CD8-positive, alpha-beta memory T cell (primary cell): Measurements from ENCODE around the gene TRIM67. TPM values are rescaled to one million over a fixed set of nuclear protein-coding genes. Genes with fewer than 3 reads are reported as not detected.
"Not testable (repeated sequence)": the region's sequence is repeated elsewhere in the genome, so short reads cannot be mapped to it uniquely, and the experiment has no call there.

Experiments used
- CTCF ChIA-PET: fragments of 350-600 bp; sonication (Branson Sonifier 250); formaldehyde crosslinking; loops from one replicate; lab custom pipeline; 2021; ENCODE audit warnings: antibody characterized with exemption; lab: Charles Lee
- POLR2A ChIA-PET: fragments of 350-600 bp; sonication (Branson Sonifier 250); formaldehyde crosslinking; loops from one replicate; lab custom pipeline; 2021; ENCODE audit warnings: antibody characterized with exemption; lab: Charles Lee
- DNase-seq, 5 donors: peaks; one replicate each; pipeline versions ENCODE4 v3.0.0 to v3.0.0-alpha.2; 2020 to 2022; ENCODE audit warnings: mixed read lengths in 1 of 5
- H3K27ac ChIP-seq: one replicate; pipeline ENCODE4 v1.7.0; 2013; ENCODE audit warnings: low read depth, mild to moderate bottlenecking, low read length, moderate library complexity
- H3K27me3 ChIP-seq: 2 replicates; pipeline ENCODE4 v1.7.0; 2013; ENCODE audit warnings: low read length, mild to moderate bottlenecking; ENCODE audit not compliant: insufficient read depth, poor library complexity, severe bottlenecking
- H3K36me3 ChIP-seq: 2 replicates; pipeline ENCODE4 v1.7.0; 2013; ENCODE audit warnings: mild to moderate bottlenecking, low read length, moderate library complexity; ENCODE audit not compliant: insufficient read depth
- H3K4me1 ChIP-seq: 2 replicates; pipeline ENCODE4 v1.7.0; 2013; ENCODE audit warnings: mild to moderate bottlenecking, low read length, moderate library complexity; ENCODE audit not compliant: insufficient read depth
- H3K4me3 ChIP-seq: 2 replicates; pipeline ENCODE4 v1.7.0; 2013; ENCODE audit warnings: mild to moderate bottlenecking, low read length
- H3K9me3 ChIP-seq: 2 replicates; pipeline ENCODE4 v1.7.0; 2013; ENCODE audit warnings: mild to moderate bottlenecking, low read length
- H3K27ac Mint-ChIP-seq, 8 donors: one replicate each; pipeline ENCODE4 v1.8.0; 2020 to 2021; ENCODE audit warnings: mixed read lengths in 8 of 8, mild to moderate bottlenecking in 6 of 8, inconsistent platforms in 3 of 8, moderate library complexity in 3 of 8
- H3K27me3 Mint-ChIP-seq, 2 donors: one replicate each; pipeline ENCODE4 v1.8.0; 2020 to 2021; ENCODE audit warnings: mixed read lengths in 2 of 2, mild to moderate bottlenecking in 1 of 2, moderate library complexity in 1 of 2
- H3K36me3 Mint-ChIP-seq, 3 donors: one replicate each; pipeline ENCODE4 v1.8.0; 2020 to 2021; ENCODE audit warnings: mixed read lengths in 3 of 3, inconsistent platforms in 1 of 3, mild to moderate bottlenecking in 1 of 3
- H3K4me1 Mint-ChIP-seq, 3 donors: one replicate each; pipeline ENCODE4 v1.8.0; 2020 to 2021; ENCODE audit warnings: mixed read lengths in 3 of 3, inconsistent platforms in 1 of 3, mild to moderate bottlenecking in 1 of 3
- H3K4me3 Mint-ChIP-seq, 7 donors: one replicate each; pipeline ENCODE4 v1.8.0; 2020 to 2021; ENCODE audit warnings: mixed read lengths in 7 of 7, mild to moderate bottlenecking in 6 of 7, moderate library complexity in 4 of 7, inconsistent platforms in 2 of 7
- H3K9me3 Mint-ChIP-seq, 5 donors: one replicate each; pipeline ENCODE4 v1.8.0; 2020 to 2022; ENCODE audit warnings: mixed read lengths in 5 of 5, mild to moderate bottlenecking in 3 of 5, moderate library complexity in 2 of 5, inconsistent platforms in 1 of 5
- polyA plus RNA-seq: library from polyadenylated mRNA; unstranded; fragments of 300-500 nt; fragmentation: Illumina TruSeq; gene quantifications from one replicate; pipeline ENCODE4 v1.2.3, GENCODE V29; 2021
- total RNA-seq, 2 experiments: library from RNA; stranded (reverse); gene quantifications; one replicate each; pipeline ENCODE4 v1.2.3, GENCODE V29; 2021

TRIM67 gene
- total and polyA plus RNA-seq, 3 experiments from 2014 or later: not detected

- Histone ChIP-seq H3K36me3 (no peaks in the 10 kb centered on the region), H3K4me1 (no peaks in the 10 kb centered on the region), H3K27ac (no peak overlapping the region), H3K27me3 (no peaks in the 10 kb centered on the region), H3K4me3 (no peak overlapping the region), H3K9me3 (no peaks in the 10 kb centered on the region)
- Mint-ChIP-seq H3K27ac (no peak overlapping the region), H3K4me1 (no peaks in the 10 kb centered on the region), H3K4me3 (no peak overlapping the region), H3K9me3 (peaks cover 4 to 16% (median 10%) of the 10 kb centered on the region in 5 donors), H3K27me3 (peaks cover 18 to 31% of the 10 kb centered on the region in 2 donors), H3K36me3 (peaks cover 0 to 3% (median 0%) of the 10 kb centered on the region in 3 donors)
- CTCF ChIA-PET: no interaction called here
- DNase-seq: no peak
- POLR2A ChIA-PET: no interaction called here
Observed at GRCh38 chr1:231147896-231148295, 14.0 kb upstream of the TRIM67 start.

GRCh38 chr1:231151811-231152210, 10.0 kb upstream of the TRIM67 start:
- Mint-ChIP-seq H3K27me3 (peaks cover 20 to 37% of the 10 kb centered on the region in 2 donors), H3K4me3 (no peak overlapping the region), H3K36me3 (peaks cover 0 to 3% (median 0%) of the 10 kb centered on the region in 3 donors), H3K4me1 (no peaks in the 10 kb centered on the region), H3K9me3 (peaks cover 2 to 17% (median 9%) of the 10 kb centered on the region in 5 donors), H3K27ac (no peak overlapping the region)
- Histone ChIP-seq H3K36me3 (no peaks in the 10 kb centered on the region), H3K27ac (no peak overlapping the region), H3K9me3 (no peaks in the 10 kb centered on the region), H3K4me1 (no peaks in the 10 kb centered on the region), H3K4me3 (no peak overlapping the region), H3K27me3 (peaks cover 3% of the 10 kb centered on the region)
- ChIA-PET POLR2A (no interaction called here), CTCF (no interaction called here)
- no peak for DNase-seq

GRCh38 chr1:231153726-231154125, 8.1 kb upstream of the TRIM67 start:
- H3K36me3 Mint-ChIP-seq: peaks cover 0 to 3% (median 0%) of the 10 kb centered on the region in 3 donors
- Histone ChIP-seq H3K4me3 (no peak overlapping the region), H3K4me1 (no peaks in the 10 kb centered on the region), H3K27me3 (peaks cover 3% of the 10 kb centered on the region), H3K27ac (no peak overlapping the region), H3K9me3 (no peaks in the 10 kb centered on the region), H3K36me3 (no peaks in the 10 kb centered on the region)
- DNase-seq: no peak
- ChIA-PET CTCF (no interaction called here), POLR2A (no interaction called here)
- H3K27me3 Mint-ChIP-seq: peaks cover 31 to 43% of the 10 kb centered on the region in 2 donors
- H3K4me3 Mint-ChIP-seq: no peak overlapping the region
- peaks cover 4 to 17% (median 9%) of the 10 kb centered on the region in 5 donors for H3K9me3 Mint-ChIP-seq
- no peaks in the 10 kb centered on the region for H3K4me1 Mint-ChIP-seq
- H3K27ac Mint-ChIP-seq: peak overlapping the region in 1 of 8 donors; percentile 83

- Histone ChIP-seq H3K9me3 (no peaks in the 10 kb centered on the region), H3K27me3 (peaks cover 13% of the 10 kb centered on the region), H3K36me3 (no peaks in the 10 kb centered on the region), H3K4me1 (no peaks in the 10 kb centered on the region), H3K4me3 (no peak overlapping the region), H3K27ac (no peak overlapping the region)
- POLR2A ChIA-PET: interaction anchor here (0.6 kb wide), 1 partner anchor 1814 kb away, joined by 4 read pairs; no protein-coding TSS in a partner anchor
- CTCF ChIA-PET: no interaction called here
- H3K27ac Mint-ChIP-seq: no peak overlapping the region
- no peak overlapping the region for H3K4me3 Mint-ChIP-seq
- H3K4me1 Mint-ChIP-seq: peaks cover 0 to 4% (median 0%) of the 10 kb centered on the region in 3 donors
- H3K9me3 Mint-ChIP-seq: peaks cover 4 to 14% (median 4%) of the 10 kb centered on the region in 5 donors
- H3K27me3 Mint-ChIP-seq: peaks cover 40 to 57% of the 10 kb centered on the region in 2 donors
- DNase-seq: no peak
- H3K36me3 Mint-ChIP-seq: no peaks in the 10 kb centered on the region
Observed at GRCh38 chr1:231155808-231156207, 6.0 kb upstream of the TRIM67 start.

- H3K9me3 Mint-ChIP-seq: peaks cover 0 to 5% (median 2%) of the 10 kb centered on the region in 5 donors
Observed at GRCh38 chr1:231157311-231157710, 4.5 kb upstream of the TRIM67 start.

GRCh38 chr1:231158141-231158540, 3.7 kb upstream of the TRIM67 start:
- POLR2A ChIA-PET, H3K4me3 ChIP-seq, H3K36me3 Mint-ChIP-seq, H3K9me3 ChIP-seq, H3K36me3 ChIP-seq, H3K27ac ChIP-seq, H3K27ac Mint-ChIP-seq, DNase-seq, CTCF ChIA-PET, H3K9me3 Mint-ChIP-seq, H3K4me3 Mint-ChIP-seq, H3K4me1 ChIP-seq: not testable (repeated sequence)
- Mint-ChIP-seq H3K4me1 (peaks cover 0 to 15% (median 0%) of the 10 kb centered on the region in 3 donors), H3K27me3 (peaks cover 43 to 66% of the 10 kb centered on the region in 2 donors)
- H3K27me3 ChIP-seq: peaks cover 20% of the 10 kb centered on the region

More at GRCh38 chr1:231157311-231157710, 4.5 kb upstream of the TRIM67 start:
- Mint-ChIP-seq H3K27ac (no peak overlapping the region), H3K4me1 (peaks cover 0 to 12% (median 0%) of the 10 kb centered on the region in 3 donors), H3K4me3 (no peak overlapping the region), H3K27me3 (peaks cover 43 to 63% of the 10 kb centered on the region in 2 donors), H3K36me3 (no peaks in the 10 kb centered on the region)
- Histone ChIP-seq H3K4me1 (no peaks in the 10 kb centered on the region), H3K9me3 (no peaks in the 10 kb centered on the region), H3K27ac (no peak overlapping the region), H3K4me3 (no peak overlapping the region), H3K27me3 (peaks cover 20% of the 10 kb centered on the region), H3K36me3 (no peaks in the 10 kb centered on the region)
- no peak for DNase-seq
- CTCF ChIA-PET: no interaction called here
- POLR2A ChIA-PET: no interaction called here

GRCh38 chr1:231159202-231159962, 2.5 kb upstream of the TRIM67 start:
- Mint-ChIP-seq H3K9me3 (peaks cover 0 to 2% (median 0%) of the 10 kb centered on the region in 5 donors), H3K36me3 (no peaks in the 10 kb centered on the region), H3K27me3 (peaks cover 50 to 72% of the 10 kb centered on the region in 2 donors), H3K4me3 (no peak overlapping the region), H3K4me1 (peaks cover 0 to 20% (median 0%) of the 10 kb centered on the region in 3 donors), H3K27ac (peak overlapping the region in 1 of 8 donors; percentile 24)
- Histone ChIP-seq H3K4me1 (no peaks in the 10 kb centered on the region), H3K27ac (no peak overlapping the region), H3K27me3 (peaks cover 20% of the 10 kb centered on the region), H3K9me3 (no peaks in the 10 kb centered on the region), H3K36me3 (no peaks in the 10 kb centered on the region), H3K4me3 (no peak overlapping the region)
- CTCF ChIA-PET: no interaction called here
- POLR2A ChIA-PET: no interaction called here
- DNase-seq: no peak

GRCh38 chr1:231159963-231160761, 1.7 kb upstream of the TRIM67 start:
- peaks cover 0 to 20% (median 0%) of the 10 kb centered on the region in 3 donors for H3K4me1 Mint-ChIP-seq
- no peaks in the 10 kb centered on the region for H3K9me3 ChIP-seq
- POLR2A ChIA-PET: no interaction called here
- CTCF ChIA-PET: no interaction called here
- H3K9me3 Mint-ChIP-seq: peaks cover 0 to 2% (median 0%) of the 10 kb centered on the region in 5 donors
- H3K36me3 ChIP-seq: no peaks in the 10 kb centered on the region
- H3K27ac Mint-ChIP-seq: peak overlapping the region in 2 of 8 donors; percentile 11 to 24
- no peak overlapping the region for H3K4me3 ChIP-seq
- no peaks in the 10 kb centered on the region for H3K4me1 ChIP-seq
- DNase-seq: no peak
- H3K27me3 Mint-ChIP-seq: peaks cover 54 to 74% of the 10 kb centered on the region in 2 donors
- peak overlapping the region in 2 of 7 donors; percentile 20 to 42 for H3K4me3 Mint-ChIP-seq
- peaks cover 20% of the 10 kb centered on the region for H3K27me3 ChIP-seq
- no peak overlapping the region for H3K27ac ChIP-seq
- H3K36me3 Mint-ChIP-seq: no peaks in the 10 kb centered on the region
